GM18909 (cell line): ENCODE measurements around the gene SEPTIN7.

Source experiments
- ATAC-seq: cut with Tn5 transposase; IDR thresholded peaks from one replicate; pipeline ENCODE4 v1.9.1; 2021; ENCODE audit warnings: mild to moderate bottlenecking; ENCODE audit not compliant: unreplicated experiment, poor library complexity

SEPTIN7 gene

DNA sequence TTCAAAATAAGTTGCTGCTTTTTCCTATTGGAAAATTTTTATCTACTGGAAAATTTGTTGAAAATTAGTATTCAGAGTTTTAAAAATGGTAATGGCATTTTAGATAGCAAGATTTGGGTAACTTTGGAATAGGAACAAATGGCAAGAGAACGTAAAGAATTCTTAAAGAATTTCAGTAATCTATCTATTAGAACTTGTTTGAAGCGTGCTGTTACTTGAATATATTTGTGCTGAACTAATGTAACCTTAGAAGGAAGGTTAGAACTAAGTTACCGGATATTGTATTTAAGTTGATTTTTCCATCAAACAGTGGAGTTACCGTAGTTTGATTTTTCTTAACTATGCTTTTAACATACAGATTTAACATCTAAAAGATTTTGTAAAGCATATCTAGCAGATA lies 25.9 kb downstream of the SEPTIN7 start:
- ATAC-seq, result no peak

DNA sequence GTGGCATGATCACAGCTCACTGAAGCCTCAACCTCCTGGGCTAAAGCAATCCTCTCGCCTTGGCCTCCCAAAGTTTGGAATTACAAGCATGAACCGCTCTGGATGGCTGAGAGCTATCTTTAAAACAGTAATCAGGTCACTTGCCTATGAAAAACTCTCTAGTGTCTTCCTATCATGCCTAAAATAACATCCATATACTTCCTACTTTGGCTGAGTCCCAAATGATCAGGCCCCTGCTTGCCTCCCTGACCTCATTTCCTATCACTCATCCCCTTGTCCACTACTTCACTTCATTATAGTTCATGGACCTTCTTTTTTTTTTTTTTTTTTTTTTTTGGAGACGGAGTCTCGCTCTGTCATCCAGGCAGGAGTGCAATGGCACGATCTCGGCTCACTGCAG lies 28.0 kb downstream of the SEPTIN7 start:
- ATAC-seq, result no peak

DNA sequence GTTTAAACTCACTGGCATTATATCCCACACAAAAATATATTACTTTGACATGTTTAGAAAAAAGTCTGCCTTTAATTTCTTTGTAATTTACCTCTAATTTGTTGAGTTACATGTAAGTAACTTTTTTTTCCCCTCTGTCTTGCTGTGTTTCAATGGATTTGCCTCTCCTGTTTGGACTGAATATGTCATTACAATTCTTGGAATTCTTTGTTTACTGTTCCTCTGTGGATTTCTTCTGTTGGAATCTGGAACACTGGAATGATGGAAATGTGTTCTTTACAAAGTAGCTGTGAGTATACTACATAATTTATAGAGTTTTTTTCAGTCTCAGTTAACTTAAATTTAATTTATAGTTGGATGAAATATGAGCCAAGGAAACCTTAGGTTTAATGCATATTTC lies 30.4 kb downstream of the SEPTIN7 start:
- ATAC-seq, result no peak

DNA sequence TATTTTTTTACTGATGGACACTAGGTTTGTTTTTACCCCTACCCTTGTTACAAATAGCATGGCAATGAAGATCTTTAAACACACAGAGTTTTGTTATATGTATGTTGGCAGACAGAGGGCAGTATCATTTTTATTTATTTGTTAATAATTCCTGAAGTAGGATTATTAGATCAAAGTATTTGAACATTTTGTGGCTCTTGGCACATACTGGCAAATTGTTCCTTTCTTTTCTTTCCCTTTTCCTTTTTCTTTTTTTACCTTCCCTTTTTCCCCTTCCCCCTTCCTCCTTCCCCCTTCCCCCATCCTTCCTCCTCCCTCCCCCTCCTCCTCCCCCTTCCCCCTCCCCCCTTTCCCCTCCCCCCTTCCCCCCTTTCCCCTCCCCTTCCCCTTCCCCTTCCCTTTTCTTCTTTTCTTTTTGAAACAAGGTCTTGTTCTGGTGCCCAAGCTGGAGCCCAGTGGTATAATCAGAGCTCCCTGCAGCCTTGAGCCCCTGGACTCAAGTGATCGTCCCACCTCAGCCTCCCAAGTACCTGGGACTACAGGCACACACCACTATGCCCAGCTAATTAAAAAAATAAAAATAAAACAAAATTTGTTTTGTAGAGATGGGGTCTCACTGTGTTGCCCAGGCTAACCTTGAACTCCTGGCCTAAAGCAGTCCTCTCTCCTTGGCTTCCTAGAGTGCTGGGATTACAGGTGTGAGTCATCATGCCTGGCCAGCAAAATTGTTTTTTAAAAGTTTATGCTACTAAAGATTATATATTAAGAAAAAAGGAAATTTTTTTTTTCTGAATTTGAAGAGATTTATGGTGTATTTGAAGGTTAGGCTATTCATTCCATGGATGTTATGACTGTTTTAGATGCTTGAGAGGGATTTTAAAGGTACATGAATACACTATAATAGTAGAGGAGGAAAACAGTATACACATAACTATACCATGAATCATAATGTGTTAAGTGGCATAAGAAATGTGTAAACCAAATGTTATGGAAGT lies 39.3 kb downstream of the SEPTIN7 start:
- no peak for ATAC-seq

DNA sequence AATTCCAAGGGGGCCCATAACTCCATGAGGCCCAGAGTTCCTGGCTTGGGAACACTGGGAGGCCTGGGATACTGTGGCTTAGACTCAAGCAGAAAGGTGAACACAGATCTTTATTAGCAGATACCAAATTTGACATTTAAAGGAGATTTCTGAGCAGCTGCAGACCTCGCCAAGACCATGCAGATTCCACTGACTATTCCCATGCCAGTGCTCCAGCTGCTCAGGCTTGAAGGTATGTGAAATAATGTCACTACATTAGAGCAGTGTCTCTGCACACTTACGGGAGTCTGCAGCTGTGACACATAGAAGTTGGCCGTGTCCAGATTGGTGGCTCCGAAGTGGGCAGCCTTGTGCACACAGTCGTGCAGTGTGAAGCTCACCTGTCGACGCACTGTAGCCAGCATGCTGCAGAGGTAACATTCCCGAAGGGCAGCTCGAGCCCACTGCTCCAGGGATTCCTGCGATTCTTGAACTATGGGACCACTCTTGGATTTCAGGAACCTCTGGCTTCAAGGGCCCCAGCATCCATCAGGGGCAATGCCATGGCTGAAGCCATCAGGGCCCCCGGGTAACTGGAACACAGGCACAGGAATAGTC lies 46.1 kb downstream of the SEPTIN7 start:
- ATAC-seq, result no peak

DNA sequence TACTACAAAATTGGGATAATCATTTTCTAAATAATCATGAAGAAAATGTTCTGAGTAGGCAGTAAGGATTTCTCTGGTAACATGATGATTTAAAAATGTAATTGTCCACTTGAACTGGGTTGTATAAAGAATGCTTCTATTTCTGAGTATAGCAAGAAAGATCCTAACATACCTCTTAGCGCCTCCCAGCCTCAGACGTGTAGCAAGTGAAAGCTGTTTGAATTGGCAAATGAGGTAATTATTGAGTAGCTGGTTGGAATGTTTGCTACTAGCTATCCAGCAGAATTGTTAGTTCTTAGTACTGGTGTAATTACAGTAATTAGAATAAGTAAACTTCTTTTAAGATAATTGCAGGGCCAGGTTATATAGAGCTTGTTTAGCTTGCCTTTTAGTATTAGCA lies 47.9 kb downstream of the SEPTIN7 start:
- ATAC-seq, result no peak

DNA sequence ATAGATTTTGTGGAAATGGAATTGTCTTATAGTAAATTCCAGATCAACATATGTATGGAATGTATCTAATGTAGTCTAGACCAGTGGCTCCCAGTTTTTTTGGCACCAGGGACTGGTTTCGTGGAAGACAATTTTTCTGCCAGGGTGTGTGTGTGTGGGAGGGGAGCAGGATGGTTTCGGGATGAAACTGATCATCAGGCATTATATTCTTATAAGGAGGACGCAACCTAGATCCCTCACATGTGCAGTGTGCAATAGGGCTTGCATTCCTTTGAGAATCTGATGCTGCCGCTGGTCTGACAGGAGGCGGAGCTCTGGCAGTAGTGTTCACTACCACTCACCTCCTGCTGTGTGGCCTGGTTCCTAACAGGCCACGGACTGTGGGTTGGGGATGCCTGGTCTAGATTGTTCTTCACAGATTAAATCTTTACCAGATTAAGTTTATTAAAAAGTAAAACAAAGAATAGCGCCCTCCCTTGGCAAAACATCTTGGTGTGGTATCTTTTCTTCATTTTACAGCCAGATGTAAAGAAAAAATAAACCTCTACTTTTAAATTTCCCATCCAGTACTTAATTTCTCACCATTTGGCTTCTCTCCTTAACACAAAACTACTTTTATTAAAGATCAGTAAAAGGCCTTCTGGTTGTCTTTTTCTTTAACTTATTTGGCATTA lies 48.4 kb downstream of the SEPTIN7 start:
- no peak for ATAC-seq

DNA sequence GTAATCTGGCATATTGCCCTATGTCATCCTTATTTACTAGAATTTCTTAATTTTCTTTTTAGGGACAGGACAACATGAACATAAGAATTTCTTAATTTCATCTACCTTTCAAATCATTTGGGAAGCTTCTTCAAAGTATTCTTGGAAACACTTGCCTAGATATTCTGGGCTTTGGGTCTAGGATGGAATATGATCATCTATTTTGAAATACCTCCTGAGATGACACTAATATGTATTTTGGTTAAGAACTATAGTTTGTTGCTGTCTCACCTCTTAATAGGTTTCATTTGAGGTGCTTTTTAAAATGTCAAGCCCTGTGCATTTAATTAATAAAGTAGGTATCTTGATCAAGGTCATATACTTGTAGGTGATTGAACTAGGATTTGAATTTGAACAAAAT lies 49.1 kb downstream of the SEPTIN7 start:
- ATAC-seq, result no peak
